ENCODE measurements around the gene CHSY1. TPM values are rescaled to one million over a fixed set of nuclear protein-coding genes. Genes with fewer than 3 reads are reported as not detected.
A peak's percentile ranks its signal among the peaks of the same experiment; 100 is the strongest.

The CHSY1 gene
- total and polyA plus RNA-seq, 2 of the 4 experiments (the other 2 are of a cell fraction): 40.9 to 53.2 TPM

DNA sequence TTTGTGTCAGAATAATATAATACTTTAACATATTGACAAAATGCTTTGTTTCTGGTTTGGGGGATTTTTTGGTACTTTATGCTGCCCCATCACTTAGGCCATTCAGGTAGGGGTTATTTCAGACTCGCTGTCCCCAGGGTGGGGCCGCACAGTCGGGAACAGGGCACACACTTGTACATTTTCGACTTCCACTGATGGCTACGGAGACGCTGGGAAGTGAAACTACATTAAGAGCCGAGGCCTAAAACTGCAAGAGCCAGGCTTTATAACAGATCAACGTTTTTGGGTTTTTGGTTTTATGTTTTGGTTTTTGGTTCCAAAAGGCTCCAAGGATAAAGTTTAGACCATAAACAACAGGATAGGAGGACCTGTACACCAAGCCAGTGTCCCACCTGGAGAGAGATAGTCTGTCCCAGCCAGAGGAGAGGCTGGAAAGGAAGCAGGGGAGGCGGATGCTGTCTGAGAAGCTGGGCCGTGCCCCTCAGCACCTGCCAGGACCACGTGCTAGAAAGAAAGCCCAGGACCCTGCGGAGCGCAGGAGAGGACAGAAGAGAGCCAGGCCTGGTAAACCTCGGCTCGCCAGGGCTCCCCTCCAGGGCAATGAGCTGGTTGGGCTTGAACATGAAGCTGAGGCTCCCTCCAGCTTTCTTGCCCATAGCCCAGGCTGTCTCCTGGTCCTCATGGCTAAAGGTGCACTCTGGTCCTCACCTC, 111.7 kb downstream of the CHSY1 start:
- H3K18ac ChIP-seq (ENCODE audit: low read depth, low read length): no peak overlapping the region
- no peaks in the 10 kb centered on the region; a peak in 1 of 4 replicates for H3K79me1 ChIP-seq (ENCODE audit: low read depth in 1 of 2, low read length in 2 of 2)
- peak overlapping the region; percentile 19; the same call in 1 of the 2 replicates for H4K91ac ChIP-seq (ENCODE audit: insufficient read depth, low read depth, low read length)
- peak overlapping the region; percentile 61 for H2AK5ac ChIP-seq (ENCODE audit: low read depth, low read length)
- H2BK20ac ChIP-seq (ENCODE audit: low read depth, low read length): peak overlapping the region; percentile 44; the same call in 1 of the 2 replicates
- in situ Hi-C loops (cut with MboI; ENCODE audit: low sequenced_read_pairs) (no loop called here), intact Hi-C loops (cut with micrococcal nuclease) (no loop called here), dilution Hi-C loops (cut with HindIII; ENCODE audit: low sequenced_read_pairs, unreplicated experiment) (no loop called here)
- H3K14ac ChIP-seq (replicated peaks; ENCODE audit: low read depth, low read length): no peak overlapping the region
- no peak overlapping the region for H3K23ac ChIP-seq (ENCODE audit: low read depth, low read length)
- no peaks in the 10 kb centered on the region; the same call in 1 of the 2 replicates for H3K9me1 ChIP-seq (ENCODE audit: insufficient read depth, low read length)
- DNase-seq (no peak), ATAC-seq (ENCODE audit: low read depth) (no peak)
- H3K9ac ChIP-seq (ENCODE audit: low read depth, low read length): no peak overlapping the region
- no peak overlapping the region for H3K56ac ChIP-seq (ENCODE audit: extremely low read depth, insufficient read depth, low read length)
- H3K4ac ChIP-seq (ENCODE audit: low read depth, low read length): peak overlapping the region; percentile 23; the same call in 1 of the 2 replicates
- H4K5ac ChIP-seq (ENCODE audit: low read depth, low read length): no peak overlapping the region
- no peak overlapping the region for H2BK5ac ChIP-seq (ENCODE audit: low read depth, low read length, poor library complexity, severe bottlenecking)
- no TSS peak for BruUV-seq (replicated peaks)
- 98% methylated on average over 8 of the region's 15 CpGs; no CpG with 5 or more reads in 1 of the 2 experiments for WGBS, 2 experiments (ENCODE audit: extremely low coverage in 2 of 2, insufficient read length in 1 of 2)
- H3K4me3 ChIP-seq (ENCODE audit: insufficient read depth, low read depth, low read length): no peak overlapping the region
- H3K36me3 ChIP-seq (ENCODE audit: control insufficient read depth, insufficient read depth, low read length): no peaks in the 10 kb centered on the region
- no peak overlapping the region; a peak in 2 of 4 replicates for H4K8ac ChIP-seq (ENCODE audit: low read depth in 2 of 2, low read length in 2 of 2)
- H3K9me3 ChIP-seq (ENCODE audit: control insufficient read depth, insufficient read depth, low read length): no peaks in the 10 kb centered on the region
- no peaks in the 10 kb centered on the region for H4K20me1 ChIP-seq (ENCODE audit: insufficient read depth, low read length)
- no peak overlapping the region for H3K27ac ChIP-seq (ENCODE audit: insufficient read depth, low read length)
- H2BK120ac ChIP-seq (ENCODE audit: low read depth, low read length): peak overlapping the region; percentile 54
- H3K4me2 ChIP-seq (ENCODE audit: low read depth, low read length): no peak overlapping the region
- no peak overlapping the region for H2AFZ ChIP-seq (replicated peaks; ENCODE audit: low read length, poor library complexity)
- peak overlapping the region; percentile 77; the same call in 2 of the 3 replicates for H2BK15ac ChIP-seq (ENCODE audit: low read depth, low read length)
- H2AK9ac ChIP-seq (replicated peaks; ENCODE audit: low read depth, low read length, poor library complexity): no peak overlapping the region
- ChIA-PET CTCF (no interaction called here), POLR2A (ENCODE audit: unreplicated experiment) (no interaction called here)
- peaks cover 10% of the 10 kb centered on the region for H3K4me1 ChIP-seq (ENCODE audit: control insufficient read depth, insufficient read depth, low read length)
- H3K27me3 ChIP-seq (ENCODE audit: control insufficient read depth, insufficient read depth, low read length): no peaks in the 10 kb centered on the region
- TF ChIP-seq MXI1 (IDR thresholded peaks at IDR 0.05; ENCODE audit: borderline replicate concordance, low read depth, low read length): no peak
